Neuron (in vitro differentiated cells): ENCODE measurements around the gene PLA2G2F.

Source experiments
- H2AFZ ChIP-seq: one replicate; pipeline ENCODE4 v1.6.1; 2013; ENCODE audit warnings: low read depth, mild to moderate bottlenecking, inconsistent platforms, low read length, moderate library complexity
- H3K27me3 ChIP-seq: one replicate; pipeline ENCODE4 v1.6.1; 2013; ENCODE audit warnings: low read length; ENCODE audit not compliant: insufficient read depth
- H3K36me3 ChIP-seq: one replicate; pipeline ENCODE4 v1.6.1; 2013; ENCODE audit warnings: low read length; ENCODE audit not compliant: insufficient read depth
- H3K4me1 ChIP-seq: one replicate; pipeline ENCODE4 v1.6.1; 2013; ENCODE audit warnings: low read length; ENCODE audit not compliant: insufficient read depth
- H3K4me3 ChIP-seq: 2 replicates; pipeline ENCODE4 v1.5.1; 2013; ENCODE audit warnings: mild to moderate bottlenecking, low read length, moderate library complexity
- H3K9me3 ChIP-seq: one replicate; pipeline ENCODE4 v1.6.1; 2013; ENCODE audit warnings: low read length

Gene PLA2G2F

DNA sequence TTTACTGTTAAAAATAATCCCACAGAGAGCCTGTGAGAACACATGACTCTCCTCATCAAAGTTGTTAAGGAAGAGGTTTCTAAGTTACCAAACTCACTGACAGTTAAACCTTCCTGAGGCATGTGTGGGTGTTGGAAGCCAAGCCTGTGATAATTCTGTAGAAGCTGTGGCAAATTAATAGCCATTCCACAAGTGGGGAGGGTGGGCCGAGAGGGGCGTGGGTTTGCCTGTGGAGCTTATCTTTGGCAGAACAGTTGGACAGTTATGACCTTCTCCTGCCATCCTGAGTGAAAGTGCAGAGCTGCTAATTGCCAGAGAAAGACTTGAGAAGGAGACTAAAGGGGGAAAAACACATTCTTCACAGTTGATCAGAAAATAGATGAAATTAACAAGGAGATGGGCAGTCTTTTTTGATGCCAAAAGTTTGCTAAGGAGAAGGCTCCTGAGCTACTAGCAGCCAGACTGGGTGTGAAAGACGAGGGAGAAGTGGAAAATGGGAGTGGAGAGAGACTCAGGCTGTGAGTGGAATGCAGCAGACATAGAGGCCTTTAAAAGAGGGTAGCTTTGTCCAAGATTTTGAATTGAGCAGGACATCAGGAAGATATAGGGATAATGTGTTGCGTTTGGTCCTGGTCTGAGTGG, 48.8 kb downstream of the PLA2G2F start:
- H3K4me3 ChIP-seq: no peak overlapping the region
- H3K36me3 ChIP-seq: no peaks in the 10 kb centered on the region
- H2AFZ ChIP-seq: no peak overlapping the region
- peaks cover 7% of the 10 kb centered on the region for H3K4me1 ChIP-seq
- H3K27me3 ChIP-seq: peaks cover 29% of the 10 kb centered on the region
- H3K9me3 ChIP-seq: no peaks in the 10 kb centered on the region

DNA sequence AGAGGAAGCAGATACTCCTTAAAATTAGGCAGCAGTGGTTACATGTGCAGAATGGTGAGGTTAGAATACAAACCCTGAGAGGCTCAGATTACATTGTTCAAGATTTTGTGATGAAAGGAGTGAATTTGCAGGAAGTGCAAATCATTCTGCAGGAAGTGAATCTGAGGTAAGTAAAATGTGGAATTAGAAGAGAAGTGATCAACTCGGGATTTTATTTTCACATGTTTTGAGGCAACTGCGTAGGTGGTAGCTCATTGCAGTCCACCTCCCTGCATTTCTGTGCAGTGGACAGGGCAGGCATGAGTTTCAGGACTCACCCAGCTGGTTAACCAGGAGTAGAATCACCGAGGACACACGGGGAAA, 49.3 kb downstream of the PLA2G2F start:
- peaks cover 7% of the 10 kb centered on the region for H3K4me1 ChIP-seq
- H3K4me3 ChIP-seq: no peak overlapping the region
- H2AFZ ChIP-seq: no peak overlapping the region
- H3K27me3 ChIP-seq: peaks cover 29% of the 10 kb centered on the region
- H3K9me3 ChIP-seq: no peaks in the 10 kb centered on the region
- no peaks in the 10 kb centered on the region for H3K36me3 ChIP-seq

DNA sequence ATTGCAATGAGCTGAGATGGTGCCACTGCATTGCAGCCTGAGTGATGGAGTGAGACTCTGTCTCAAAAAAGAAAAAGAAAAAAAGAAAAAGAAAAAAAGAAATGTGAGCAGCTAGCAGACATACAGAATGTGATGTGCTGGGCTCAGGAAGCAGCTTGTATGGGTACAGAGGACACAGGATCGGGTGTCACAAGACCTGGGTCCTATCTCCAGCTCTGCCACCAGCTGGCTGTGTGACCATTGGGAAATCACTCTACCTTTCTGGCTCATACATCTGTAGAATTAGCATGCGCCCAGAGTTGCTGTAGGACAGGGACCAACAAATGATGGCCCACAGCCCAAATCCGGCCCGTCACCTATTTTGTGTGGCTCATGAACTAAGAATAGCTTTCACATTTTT, 50.5 kb downstream of the PLA2G2F start:
- Histone ChIP-seq H3K36me3 (no peaks in the 10 kb centered on the region), H3K27me3 (peaks cover 22% of the 10 kb centered on the region), H3K4me3 (no peak overlapping the region), H3K9me3 (no peaks in the 10 kb centered on the region), H2AFZ (no peak overlapping the region), H3K4me1 (peaks cover 7% of the 10 kb centered on the region)

DNA sequence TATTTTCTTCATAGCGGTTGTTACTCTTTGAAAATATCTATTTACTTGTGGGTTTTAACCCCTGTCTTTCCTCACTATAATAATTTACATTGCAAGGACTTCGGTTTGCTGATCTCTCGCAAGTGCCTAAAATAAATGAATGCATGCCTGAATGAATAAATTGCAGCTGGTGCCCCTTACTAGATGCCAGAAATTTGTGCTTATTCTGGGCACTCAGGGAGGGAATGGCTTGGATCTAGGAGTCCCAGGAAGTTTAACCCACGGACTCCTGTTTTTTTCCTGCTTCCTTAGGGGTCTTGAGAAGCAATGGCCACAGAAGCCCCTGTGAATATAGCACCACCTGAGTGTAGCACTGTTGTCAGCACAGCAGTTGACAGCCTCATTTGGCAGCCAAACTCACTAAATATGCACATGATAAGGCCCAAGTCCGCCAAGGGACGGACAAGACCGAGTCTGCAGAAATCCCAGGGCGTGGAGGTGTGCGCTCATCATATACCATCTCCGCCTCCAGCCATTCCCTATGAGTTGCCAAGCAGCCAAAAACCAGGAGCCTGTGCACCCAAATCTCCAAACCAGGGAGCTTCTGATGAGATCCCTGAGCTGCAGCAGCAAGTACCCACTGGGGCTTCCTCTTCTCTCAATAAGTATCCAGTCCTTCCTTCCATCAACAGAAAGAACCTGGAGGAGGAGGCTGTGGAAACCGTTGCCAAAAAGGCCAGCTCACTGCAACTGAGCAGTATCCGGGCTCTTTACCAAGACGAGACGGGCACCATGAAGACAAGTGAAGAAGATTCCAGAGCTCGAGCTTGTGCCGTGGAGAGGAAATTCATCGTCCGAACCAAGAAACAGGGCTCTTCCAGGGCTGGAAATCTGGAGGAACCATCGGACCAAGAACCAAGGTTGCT, 51.4 kb downstream of the PLA2G2F start:
- Histone ChIP-seq H2AFZ (no peak overlapping the region), H3K27me3 (peaks cover 15% of the 10 kb centered on the region), H3K36me3 (no peaks in the 10 kb centered on the region), H3K4me3 (no peak overlapping the region), H3K4me1 (peaks cover 7% of the 10 kb centered on the region), H3K9me3 (no peaks in the 10 kb centered on the region)

DNA sequence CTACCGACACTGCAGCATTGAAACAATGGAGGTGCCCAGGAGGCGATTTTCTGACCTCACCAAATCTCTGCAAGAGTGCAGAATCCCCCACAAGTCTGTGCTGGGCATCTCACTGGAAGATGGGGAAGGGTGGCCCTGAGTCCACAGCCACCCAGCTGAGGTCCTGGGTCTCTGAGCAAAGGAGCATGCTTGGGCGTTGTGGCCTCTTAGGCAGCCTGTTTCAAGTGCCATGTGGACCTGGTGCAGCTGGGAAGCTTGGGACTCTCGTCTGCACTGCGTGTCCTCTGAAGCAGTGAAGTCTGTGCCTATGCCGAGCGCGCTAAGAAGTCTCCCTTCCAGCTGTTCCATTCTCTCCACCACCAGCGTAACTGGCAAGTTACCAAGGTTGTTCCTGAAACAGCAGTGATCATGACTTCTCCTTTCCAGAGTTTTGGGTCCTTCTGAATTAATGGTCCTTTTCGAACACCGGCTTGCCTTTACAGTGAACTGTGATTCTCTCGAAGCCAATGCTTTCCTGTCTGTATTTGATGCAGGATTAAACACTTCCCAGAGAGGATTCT, 52.2 kb downstream of the PLA2G2F start:
- no peaks in the 10 kb centered on the region for H3K9me3 ChIP-seq
- peaks cover 15% of the 10 kb centered on the region for H3K27me3 ChIP-seq
- H3K4me3 ChIP-seq: no peak overlapping the region
- no peak overlapping the region for H2AFZ ChIP-seq
- H3K36me3 ChIP-seq: no peaks in the 10 kb centered on the region
- peaks cover 3% of the 10 kb centered on the region for H3K4me1 ChIP-seq

DNA sequence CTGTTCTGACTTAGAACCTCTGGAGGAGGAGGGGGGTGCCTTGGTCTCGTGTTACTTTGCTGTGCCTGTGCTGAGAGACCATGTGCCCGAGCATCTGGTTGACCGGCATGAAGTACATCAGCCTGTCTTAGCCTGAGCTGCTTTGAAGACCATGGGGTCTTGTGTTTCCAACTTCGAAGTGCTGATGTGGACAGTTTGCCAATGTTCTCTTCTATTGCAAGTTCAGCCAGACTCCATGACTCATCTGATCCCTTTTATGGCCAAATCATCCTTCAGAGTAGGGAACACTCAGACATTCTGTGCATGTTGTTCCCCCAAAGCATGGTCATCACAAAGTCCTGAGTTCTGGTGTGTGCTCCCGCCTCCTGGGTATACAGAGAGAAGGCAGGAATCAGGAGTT, 53.2 kb downstream of the PLA2G2F start:
- H3K9me3 ChIP-seq: no peaks in the 10 kb centered on the region
- H3K27me3 ChIP-seq: peaks cover 12% of the 10 kb centered on the region
- no peaks in the 10 kb centered on the region for H3K4me1 ChIP-seq
- H3K36me3 ChIP-seq: no peaks in the 10 kb centered on the region
- H3K4me3 ChIP-seq: no peak overlapping the region
- no peak overlapping the region for H2AFZ ChIP-seq

DNA sequence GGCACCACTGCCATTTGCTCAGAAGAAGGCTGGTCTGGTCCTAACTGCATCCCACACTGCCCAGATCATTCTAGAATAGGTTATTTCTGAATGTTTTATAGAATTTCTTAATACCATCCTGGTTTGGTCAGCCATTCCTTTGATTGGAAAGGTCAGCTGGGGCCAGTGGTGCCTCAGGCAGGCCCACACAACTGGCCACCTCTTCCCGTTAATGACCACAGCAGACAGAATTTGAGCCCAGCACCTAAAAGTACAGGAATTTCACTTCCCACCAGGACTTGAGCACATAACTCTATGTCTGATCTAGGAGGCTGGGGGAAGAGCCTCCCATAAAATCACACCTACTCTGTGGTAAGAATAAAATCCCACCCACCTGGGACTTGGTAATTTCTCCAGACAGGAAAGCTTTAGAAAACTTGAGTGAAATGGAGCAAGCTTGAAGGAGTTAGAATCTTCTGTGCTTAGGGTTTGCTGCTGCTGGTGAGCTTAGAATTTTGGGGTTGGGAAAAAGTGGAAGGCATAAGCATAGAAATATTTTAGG, 53.8 kb downstream of the PLA2G2F start:
- no peak overlapping the region for H3K4me3 ChIP-seq
- H3K4me1 ChIP-seq: no peaks in the 10 kb centered on the region
- H3K9me3 ChIP-seq: no peaks in the 10 kb centered on the region
- H3K36me3 ChIP-seq: no peaks in the 10 kb centered on the region
- H2AFZ ChIP-seq: no peak overlapping the region
- H3K27me3 ChIP-seq: peaks cover 9% of the 10 kb centered on the region

DNA sequence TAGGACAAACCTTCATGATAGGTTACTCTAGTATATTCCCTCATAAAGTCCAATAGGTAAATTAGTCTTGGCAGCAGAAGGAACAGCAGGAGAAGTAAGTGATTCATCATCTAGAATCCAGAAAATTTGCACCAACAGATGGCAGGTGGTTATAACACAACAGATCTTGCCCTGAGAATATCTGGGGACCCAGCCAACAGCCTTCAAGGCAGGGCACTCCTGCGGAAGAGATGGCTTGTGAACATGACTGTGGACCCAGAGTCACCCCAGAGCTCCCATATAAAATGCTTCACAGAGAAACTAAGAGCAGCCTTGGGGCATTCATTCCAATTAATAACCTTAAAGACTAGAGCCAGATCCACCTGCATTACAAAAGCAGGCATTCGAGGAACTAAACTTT, 55.1 kb downstream of the PLA2G2F start:
- no peaks in the 10 kb centered on the region for H3K27me3 ChIP-seq
- no peaks in the 10 kb centered on the region for H3K36me3 ChIP-seq
- H2AFZ ChIP-seq: no peak overlapping the region
- no peaks in the 10 kb centered on the region for H3K9me3 ChIP-seq
- H3K4me3 ChIP-seq: no peak overlapping the region
- H3K4me1 ChIP-seq: no peaks in the 10 kb centered on the region

DNA sequence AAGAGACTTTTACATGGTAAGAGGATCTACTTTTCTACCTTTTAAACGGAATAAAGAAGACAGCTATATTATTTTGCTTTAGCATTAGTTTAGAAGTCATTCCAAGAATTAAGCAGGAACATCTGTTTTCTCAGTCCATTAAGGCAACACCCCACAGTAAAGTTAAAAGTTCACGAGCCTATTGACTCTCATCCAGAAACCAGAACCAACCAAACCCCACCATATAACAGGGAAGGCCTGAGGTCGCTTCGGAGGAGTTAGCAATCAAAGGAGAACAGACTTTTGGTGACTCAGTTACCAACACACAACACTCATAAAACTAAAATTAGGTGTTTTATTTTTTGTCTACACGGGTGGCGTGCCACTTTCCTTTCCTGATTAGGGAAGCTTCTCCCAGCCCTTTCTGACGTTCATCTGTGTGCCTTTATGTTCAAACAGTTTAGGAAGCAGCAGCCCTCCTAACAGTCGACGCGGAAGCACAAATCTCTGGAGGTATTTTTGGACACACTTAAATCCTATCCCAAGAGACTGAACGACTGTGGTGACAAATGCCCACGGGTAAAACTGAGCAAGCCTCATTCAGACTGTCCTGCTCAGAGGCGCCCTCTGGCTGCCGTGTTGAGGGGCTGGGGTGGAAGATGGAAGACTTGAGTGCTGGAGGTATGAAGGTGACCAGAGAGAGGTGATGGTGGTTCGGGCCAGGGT, 55.8 kb downstream of the PLA2G2F start:
- Histone ChIP-seq H3K4me3 (no peak overlapping the region), H3K36me3 (no peaks in the 10 kb centered on the region), H3K9me3 (no peaks in the 10 kb centered on the region), H3K4me1 (no peaks in the 10 kb centered on the region), H3K27me3 (no peaks in the 10 kb centered on the region), H2AFZ (no peak overlapping the region)

DNA sequence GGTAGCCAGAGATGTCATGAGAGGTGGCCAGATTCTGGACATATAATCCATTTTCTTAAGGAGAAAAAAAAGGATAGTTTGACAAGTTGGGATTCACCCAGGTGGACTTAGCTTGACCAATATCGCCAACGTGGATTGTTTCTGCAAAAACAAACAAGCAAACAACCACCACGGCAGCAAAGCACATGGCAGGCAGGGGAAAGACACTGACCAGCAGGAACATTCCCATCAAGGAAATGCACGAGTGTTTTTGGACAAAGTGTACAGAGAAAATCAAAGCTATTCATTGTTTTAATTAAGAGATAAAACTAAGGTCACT, 56.3 kb downstream of the PLA2G2F start:
- Histone ChIP-seq H3K4me1 (no peaks in the 10 kb centered on the region), H3K36me3 (no peaks in the 10 kb centered on the region), H2AFZ (no peak overlapping the region), H3K27me3 (peaks cover 2% of the 10 kb centered on the region), H3K9me3 (no peaks in the 10 kb centered on the region), H3K4me3 (no peak overlapping the region)

DNA sequence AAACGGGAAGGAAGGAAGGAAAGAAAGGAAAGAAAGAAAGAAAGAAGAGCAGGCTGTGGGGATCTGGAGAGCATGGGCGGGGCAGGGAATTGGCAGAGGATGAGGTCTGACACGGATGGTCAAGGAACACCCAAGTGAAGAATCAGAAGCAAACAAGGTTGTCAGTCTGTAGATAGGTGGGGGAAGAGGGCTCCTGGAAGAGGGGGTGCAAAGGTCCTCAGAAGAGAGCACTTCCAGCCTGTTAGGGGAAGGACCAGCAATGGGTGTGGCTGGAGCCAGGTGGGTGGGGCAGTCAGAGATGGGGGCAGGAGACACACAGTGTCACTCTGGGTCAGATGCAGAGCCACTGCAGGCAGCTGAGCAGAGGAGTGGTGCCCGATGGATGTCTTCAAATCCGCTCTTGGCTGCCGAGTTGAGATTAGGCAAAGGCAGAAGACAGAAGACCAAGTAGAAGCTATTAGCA, 58.2 kb downstream of the PLA2G2F start:
- H3K4me3 ChIP-seq: no peak overlapping the region
- H3K4me1 ChIP-seq: no peaks in the 10 kb centered on the region
- H3K36me3 ChIP-seq: no peaks in the 10 kb centered on the region

DNA sequence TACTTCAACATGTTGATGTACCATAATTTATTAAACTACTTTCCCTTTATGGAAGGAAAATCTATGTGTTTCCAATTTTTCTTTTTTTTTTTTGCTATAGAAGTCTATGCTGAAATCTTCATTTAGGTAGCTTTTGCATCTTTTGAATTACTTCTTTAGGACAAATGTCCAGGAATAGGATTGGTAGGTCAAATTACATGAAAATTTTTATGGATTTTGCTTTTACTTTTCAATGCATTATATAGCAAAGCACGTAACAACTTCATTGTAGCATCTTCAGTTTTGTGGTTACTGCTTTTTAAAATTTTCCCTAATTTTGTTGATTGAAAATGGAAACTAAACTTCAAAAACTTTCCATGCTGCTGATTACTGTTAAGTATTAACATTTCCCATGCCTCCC, 59.2 kb downstream of the PLA2G2F start:
- Histone ChIP-seq H2AFZ (no peak overlapping the region), H3K4me1 (no peaks in the 10 kb centered on the region), H3K9me3 (no peaks in the 10 kb centered on the region), H3K27me3 (peaks cover 4% of the 10 kb centered on the region), H3K36me3 (no peaks in the 10 kb centered on the region), H3K4me3 (no peak overlapping the region)

More for the DNA sequence above, 58.2 kb downstream of the PLA2G2F start:
- peaks cover 4% of the 10 kb centered on the region for H3K27me3 ChIP-seq
- no peak overlapping the region for H2AFZ ChIP-seq
- no peaks in the 10 kb centered on the region for H3K9me3 ChIP-seq

DNA sequence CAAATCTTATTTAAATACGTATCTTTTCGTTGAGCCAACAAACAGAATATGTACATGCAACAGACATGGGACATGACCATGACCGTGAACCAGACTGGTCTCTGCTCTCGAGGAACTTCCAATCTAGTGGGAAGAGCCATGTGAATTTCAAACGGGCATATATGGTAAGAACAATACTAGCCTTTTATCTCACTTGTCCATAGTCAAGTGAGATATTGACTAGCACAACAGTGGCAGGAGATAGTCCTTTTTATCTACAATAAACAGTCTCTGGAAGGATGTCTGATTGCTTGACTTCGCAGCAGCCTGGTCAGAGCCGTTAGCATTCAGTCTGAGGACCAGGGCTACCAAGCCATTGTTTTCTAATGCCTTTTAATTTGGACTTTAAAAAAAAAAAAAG, 59.8 kb downstream of the PLA2G2F start:
- Histone ChIP-seq H3K27me3 (peaks cover 4% of the 10 kb centered on the region), H2AFZ (no peak overlapping the region), H3K4me3 (no peak overlapping the region), H3K9me3 (no peaks in the 10 kb centered on the region), H3K36me3 (no peaks in the 10 kb centered on the region), H3K4me1 (no peaks in the 10 kb centered on the region)
